Hepatic stellate cell (primary cell): ENCODE results near the gene ZBTB47.

Experiments used
- DNase-seq: peaks from one replicate; pipeline ENCODE4 v3.0.0; 2011; ENCODE audit warnings: low spot score

Gene ZBTB47

GRCh38 chr3:42652611-42653302 is 740 bp upstream of the ZBTB47 start:
- DNase-seq, result peak; percentile 84

GRCh38 chr3:42653303-42653559 is 266 bp upstream of the ZBTB47 start:
- no peak for DNase-seq

GRCh38 chr3:42654331-42655201 is 1.1 kb downstream of the ZBTB47 start:
- DNase-seq, result peak; percentile 76

GRCh38 chr3:42655331-42655888 is 1.9 kb downstream of the ZBTB47 start:
- no peak for DNase-seq

GRCh38 chr3:42655980-42656679 is 2.6 kb downstream of the ZBTB47 start:
- peak; percentile 68 for DNase-seq

- DNase-seq, result no peak
Measured at GRCh38 chr3:42656680-42657610, 3.4 kb downstream of the ZBTB47 start.

- no peak for DNase-seq
Measured at GRCh38 chr3:42657675-42658074, 4.2 kb downstream of the ZBTB47 start.

GRCh38 chr3:42658091-42658770 is 4.7 kb downstream of the ZBTB47 start:
- DNase-seq, result no peak

GRCh38 chr3:42658771-42659390 is 5.4 kb downstream of the ZBTB47 start:
- no peak for DNase-seq

- DNase-seq, result no peak
Measured at GRCh38 chr3:42659451-42660130, 6.1 kb downstream of the ZBTB47 start.

GRCh38 chr3:42660131-42660715 is 6.7 kb downstream of the ZBTB47 start:
- DNase-seq, result no peak

- no peak for DNase-seq
Measured at GRCh38 chr3:42660898-42661297, 7.4 kb downstream of the ZBTB47 start.

- no peak for DNase-seq
Measured at GRCh38 chr3:42661593-42662022, 8.1 kb downstream of the ZBTB47 start.

GRCh38 chr3:42662037-42662812 is 8.7 kb downstream of the ZBTB47 start:
- DNase-seq, result no peak

GRCh38 chr3:42662813-42663535 is 9.5 kb downstream of the ZBTB47 start:
- no peak for DNase-seq

GRCh38 chr3:42663581-42664437 is 10.3 kb downstream of the ZBTB47 start:
- DNase-seq, result no peak

- DNase-seq, result no peak
Measured at GRCh38 chr3:42664438-42664803, 10.9 kb downstream of the ZBTB47 start.
